ENCODE measurements around the gene DNAJA4.

Gene DNAJA4

GRCh38 chr15:78228356-78228996 is 35.9 kb upstream of the DNAJA4 start:
- H3K9ac ChIP-seq (ENCODE audit: low read depth, low read length, poor library complexity), result no peak overlapping the region
- H2AFZ ChIP-seq (ENCODE audit: low read length), result no peak overlapping the region

GRCh38 chr15:78229431-78230406 is 34.6 kb upstream of the DNAJA4 start:
- Histone ChIP-seq H2BK5ac (ENCODE audit: low read length) (no peak overlapping the region), H3K18ac (ENCODE audit: low read length) (peak overlapping the region; percentile 39), H3K4me3 (ENCODE audit: low read length in 2 of 2) (no peak overlapping the region), H3K36me3 (replicated peaks in 1 of 2; ENCODE audit: control insufficient read depth in 2 of 2, insufficient read depth in 2 of 2, low read length in 2 of 2) (no peaks in the 10 kb centered on the region), H2BK120ac (ENCODE audit: low read depth, low read length) (no peak overlapping the region), H3K4ac (ENCODE audit: low read length) (peak overlapping the region; percentile 26), H3K4me2 (ENCODE audit: insufficient read depth, low read length, poor library complexity, severe bottlenecking) (no peak overlapping the region), H2AK5ac (ENCODE audit: low read depth, low read length) (no peak overlapping the region), H3K27ac (replicated peaks; ENCODE audit: low read length) (no peak overlapping the region), H3K23ac (ENCODE audit: low read depth, low read length, poor library complexity) (peak overlapping the region; percentile 37), H4K8ac (ENCODE audit: low read depth, low read length) (peak overlapping the region; percentile 74), H4K91ac (ENCODE audit: low read depth, low read length, poor library complexity) (no peak overlapping the region), H2BK15ac (ENCODE audit: low read length) (peak overlapping the region; percentile 63), H3K9me3 (replicated peaks in 1 of 2; ENCODE audit: control insufficient read depth in 2 of 2, insufficient read depth in 1 of 2, low read depth in 1 of 2, low read length in 2 of 2) (peaks cover 0 to 3% of the 10 kb centered on the region in 2 donors), H3K79me1 (ENCODE audit: low read depth, low read length) (no peaks in the 10 kb centered on the region), H3K14ac (ENCODE audit: low read length) (no peak overlapping the region), H2AFZ (ENCODE audit: low read length) (no peak overlapping the region), H3K9ac (ENCODE audit: low read depth, low read length, poor library complexity) (no peak overlapping the region), H2BK12ac (ENCODE audit: low read length) (peak overlapping the region; percentile 35), H3K27me3 (ENCODE audit: control insufficient read depth in 3 of 3, insufficient read depth in 3 of 3, low read depth in 1 of 3, low read length in 3 of 3) (no peaks in the 10 kb centered on the region), H3K4me1 (ENCODE audit: control insufficient read depth in 2 of 2, insufficient read depth in 1 of 2, low read depth in 1 of 2, low read length in 2 of 2) (peaks cover 2 to 5% of the 10 kb centered on the region in 2 donors)
- WGBS, 2 donors (ENCODE audit: extremely low coverage in 2 of 2, insufficient read length in 2 of 2, insufficient replicate concordance in 1 of 2), result no CpG with 5 or more reads among the region's 17 CpGs
- no peak for DNase-seq (ENCODE audit: low spot score)

More at GRCh38 chr15:78228356-78228996, 35.9 kb upstream of the DNAJA4 start:
- H3K4me1 ChIP-seq (ENCODE audit: control insufficient read depth in 2 of 2, insufficient read depth in 1 of 2, low read depth in 1 of 2, low read length in 2 of 2), result no peaks in the 10 kb centered on the region
- no peak overlapping the region for H2BK5ac ChIP-seq (ENCODE audit: low read length)
- H4K91ac ChIP-seq (ENCODE audit: low read depth, low read length, poor library complexity), result no peak overlapping the region
- no peak overlapping the region for H3K27ac ChIP-seq (replicated peaks; ENCODE audit: low read length)
- no peak overlapping the region for H3K23ac ChIP-seq (ENCODE audit: low read depth, low read length, poor library complexity)
- H3K27me3 ChIP-seq (ENCODE audit: control insufficient read depth in 3 of 3, insufficient read depth in 3 of 3, low read depth in 1 of 3, low read length in 3 of 3), result no peaks in the 10 kb centered on the region
- H3K9me3 ChIP-seq (replicated peaks in 1 of 2; ENCODE audit: control insufficient read depth in 2 of 2, insufficient read depth in 1 of 2, low read depth in 1 of 2, low read length in 2 of 2), result peaks cover 0 to 3% of the 10 kb centered on the region in 2 donors
- H2AK5ac ChIP-seq (ENCODE audit: low read depth, low read length), result no peak overlapping the region
- H3K14ac ChIP-seq (ENCODE audit: low read length), result no peak overlapping the region
- no peak overlapping the region for H2BK12ac ChIP-seq (ENCODE audit: low read length)
- no peak for DNase-seq (ENCODE audit: low spot score)
- H4K8ac ChIP-seq (ENCODE audit: low read depth, low read length), result no peak overlapping the region
- H3K4ac ChIP-seq (ENCODE audit: low read length), result no peak overlapping the region
- H3K36me3 ChIP-seq (replicated peaks in 1 of 2; ENCODE audit: control insufficient read depth in 2 of 2, insufficient read depth in 2 of 2, low read length in 2 of 2), result no peaks in the 10 kb centered on the region
- no peak overlapping the region for H3K4me2 ChIP-seq (ENCODE audit: insufficient read depth, low read length, poor library complexity, severe bottlenecking)
- H3K79me1 ChIP-seq (ENCODE audit: low read depth, low read length), result no peaks in the 10 kb centered on the region
- H3K4me3 ChIP-seq (ENCODE audit: low read length in 2 of 2), result no peak overlapping the region
- no peak overlapping the region for H2BK15ac ChIP-seq (ENCODE audit: low read length)
- no peak overlapping the region for H2BK120ac ChIP-seq (ENCODE audit: low read depth, low read length)
- no CpG with 5 or more reads among the region's 8 CpGs for WGBS, 2 donors (ENCODE audit: extremely low coverage in 2 of 2, insufficient read length in 2 of 2, insufficient replicate concordance in 1 of 2)
- H3K18ac ChIP-seq (ENCODE audit: low read length), result no peak overlapping the region

- H3K14ac ChIP-seq (ENCODE audit: low read length), result no peak overlapping the region
- no peak overlapping the region for H2BK12ac ChIP-seq (ENCODE audit: low read length)
- no peaks in the 10 kb centered on the region for H3K9me3 ChIP-seq (replicated peaks in 1 of 2; ENCODE audit: control insufficient read depth in 2 of 2, insufficient read depth in 1 of 2, low read depth in 1 of 2, low read length in 2 of 2)
- no peak overlapping the region for H2AFZ ChIP-seq (ENCODE audit: low read length)
- no peak overlapping the region for H2BK5ac ChIP-seq (ENCODE audit: low read length)
- H3K4me3 ChIP-seq (ENCODE audit: low read length in 2 of 2), result no peak overlapping the region
- H4K91ac ChIP-seq (ENCODE audit: low read depth, low read length, poor library complexity), result no peak overlapping the region
- peaks cover 4 to 13% of the 10 kb centered on the region in 2 donors for H3K4me1 ChIP-seq (ENCODE audit: control insufficient read depth in 2 of 2, insufficient read depth in 1 of 2, low read depth in 1 of 2, low read length in 2 of 2)
- H3K18ac ChIP-seq (ENCODE audit: low read length), result no peak overlapping the region
- no peak for DNase-seq (ENCODE audit: low spot score)
- H3K27ac ChIP-seq (replicated peaks; ENCODE audit: low read length), result no peak overlapping the region
- H2AK5ac ChIP-seq (ENCODE audit: low read depth, low read length), result no peak overlapping the region
- H3K4me2 ChIP-seq (ENCODE audit: insufficient read depth, low read length, poor library complexity, severe bottlenecking), result no peak overlapping the region
- WGBS, 2 donors (ENCODE audit: extremely low coverage in 2 of 2, insufficient read length in 2 of 2, insufficient replicate concordance in 1 of 2), result no CpG with 5 or more reads among the region's 5 CpGs
- H3K79me1 ChIP-seq (ENCODE audit: low read depth, low read length), result no peaks in the 10 kb centered on the region
- no peak overlapping the region for H3K9ac ChIP-seq (ENCODE audit: low read depth, low read length, poor library complexity)
- H3K27me3 ChIP-seq (ENCODE audit: control insufficient read depth in 3 of 3, insufficient read depth in 3 of 3, low read depth in 1 of 3, low read length in 3 of 3), result no peaks in the 10 kb centered on the region
- H4K8ac ChIP-seq (ENCODE audit: low read depth, low read length), result no peak overlapping the region
- no peak overlapping the region for H3K4ac ChIP-seq (ENCODE audit: low read length)
- H2BK15ac ChIP-seq (ENCODE audit: low read length), result no peak overlapping the region
- no peaks in the 10 kb centered on the region for H3K36me3 ChIP-seq (replicated peaks in 1 of 2; ENCODE audit: control insufficient read depth in 2 of 2, insufficient read depth in 2 of 2, low read length in 2 of 2)
- H3K23ac ChIP-seq (ENCODE audit: low read depth, low read length, poor library complexity), result no peak overlapping the region
- no peak overlapping the region for H2BK120ac ChIP-seq (ENCODE audit: low read depth, low read length)
Observed at GRCh38 chr15:78232951-78233350, 31.4 kb upstream of the DNAJA4 start.

- Histone ChIP-seq H3K27ac (replicated peaks; ENCODE audit: low read length) (no peak overlapping the region), H3K4me1 (ENCODE audit: control insufficient read depth in 2 of 2, insufficient read depth in 1 of 2, low read depth in 1 of 2, low read length in 2 of 2) (peaks cover 4 to 13% of the 10 kb centered on the region in 2 donors), H2AFZ (ENCODE audit: low read length) (peak overlapping the region; percentile 7), H4K8ac (ENCODE audit: low read depth, low read length) (no peak overlapping the region), H3K4me3 (ENCODE audit: low read length in 2 of 2) (no peak overlapping the region), H3K4ac (ENCODE audit: low read length) (no peak overlapping the region), H2AK5ac (ENCODE audit: low read depth, low read length) (no peak overlapping the region), H3K9me3 (replicated peaks in 1 of 2; ENCODE audit: control insufficient read depth in 2 of 2, insufficient read depth in 1 of 2, low read depth in 1 of 2, low read length in 2 of 2) (no peaks in the 10 kb centered on the region), H2BK5ac (ENCODE audit: low read length) (no peak overlapping the region), H2BK12ac (ENCODE audit: low read length) (no peak overlapping the region), H3K79me1 (ENCODE audit: low read depth, low read length) (no peaks in the 10 kb centered on the region), H3K14ac (ENCODE audit: low read length) (no peak overlapping the region), H4K91ac (ENCODE audit: low read depth, low read length, poor library complexity) (no peak overlapping the region), H2BK120ac (ENCODE audit: low read depth, low read length) (no peak overlapping the region), H3K27me3 (ENCODE audit: control insufficient read depth in 3 of 3, insufficient read depth in 3 of 3, low read depth in 1 of 3, low read length in 3 of 3) (no peaks in the 10 kb centered on the region), H3K23ac (ENCODE audit: low read depth, low read length, poor library complexity) (no peak overlapping the region), H3K9ac (ENCODE audit: low read depth, low read length, poor library complexity) (no peak overlapping the region), H3K18ac (ENCODE audit: low read length) (no peak overlapping the region), H3K36me3 (replicated peaks in 1 of 2; ENCODE audit: control insufficient read depth in 2 of 2, insufficient read depth in 2 of 2, low read length in 2 of 2) (no peaks in the 10 kb centered on the region), H3K4me2 (ENCODE audit: insufficient read depth, low read length, poor library complexity, severe bottlenecking) (no peak overlapping the region), H2BK15ac (ENCODE audit: low read length) (no peak overlapping the region)
- no peak for DNase-seq (ENCODE audit: low spot score)
- WGBS, 2 donors (ENCODE audit: extremely low coverage in 2 of 2, insufficient read length in 2 of 2, insufficient replicate concordance in 1 of 2), result no CpG with 5 or more reads among the region's 11 CpGs
Observed at GRCh38 chr15:78233496-78233895, 30.9 kb upstream of the DNAJA4 start.

All from neuronal stem cell (in vitro differentiated cells).